Kidney epithelial cell (primary cell): ENCODE results near the gene ALDH1A1. TPM values are rescaled to one million over a fixed set of nuclear protein-coding genes. Genes with fewer than 3 reads are reported as not detected.

Experiments used
- DNase-seq: peaks from one replicate; pipeline ENCODE4 v3.0.0-alpha.2; 2010; ENCODE audit warnings: low read depth
- H3K27me3 ChIP-seq: 2 replicates; pipeline ENCODE4 v1.6.0; 2011; ENCODE audit warnings: low read length; ENCODE audit not compliant: control insufficient read depth, insufficient read depth
- H3K36me3 ChIP-seq: 2 replicates; pipeline ENCODE4 v1.5.1; 2011; ENCODE audit warnings: low read length; ENCODE audit not compliant: control insufficient read depth, insufficient read depth
- H3K4me3 ChIP-seq: 2 replicates; pipeline ENCODE4 v1.5.1; 2011; ENCODE audit warnings: low read depth, mild to moderate bottlenecking, control low read depth, low read length
- total RNA-seq: library from RNA; depleted of rRNA; stranded (reverse); fragments of >200 nt; gene quantifications from 2 replicates; pipeline ENCODE4 v1.2.3, GENCODE V29; 2015
- TF ChIP-seq, protein P1 (sequence below): IDR thresholded peaks from 2 replicates; pipeline ENCODE4 v1.5.1; 2011; ENCODE audit warnings: mild to moderate bottlenecking, moderate library complexity, low read length, control low read depth, inconsistent platforms; ENCODE audit not compliant: insufficient read depth, poor library complexity, severe bottlenecking

ALDH1A1 gene
- total RNA-seq, 1 donor from 2014 or later: 3.6 TPM

- Histone ChIP-seq H3K36me3 (no peaks in the 10 kb centered on the region), H3K27me3 (no peaks in the 10 kb centered on the region), H3K4me3 (no peak overlapping the region)
- no peak for DNase-seq
- TF ChIP-seq, protein P1, sequence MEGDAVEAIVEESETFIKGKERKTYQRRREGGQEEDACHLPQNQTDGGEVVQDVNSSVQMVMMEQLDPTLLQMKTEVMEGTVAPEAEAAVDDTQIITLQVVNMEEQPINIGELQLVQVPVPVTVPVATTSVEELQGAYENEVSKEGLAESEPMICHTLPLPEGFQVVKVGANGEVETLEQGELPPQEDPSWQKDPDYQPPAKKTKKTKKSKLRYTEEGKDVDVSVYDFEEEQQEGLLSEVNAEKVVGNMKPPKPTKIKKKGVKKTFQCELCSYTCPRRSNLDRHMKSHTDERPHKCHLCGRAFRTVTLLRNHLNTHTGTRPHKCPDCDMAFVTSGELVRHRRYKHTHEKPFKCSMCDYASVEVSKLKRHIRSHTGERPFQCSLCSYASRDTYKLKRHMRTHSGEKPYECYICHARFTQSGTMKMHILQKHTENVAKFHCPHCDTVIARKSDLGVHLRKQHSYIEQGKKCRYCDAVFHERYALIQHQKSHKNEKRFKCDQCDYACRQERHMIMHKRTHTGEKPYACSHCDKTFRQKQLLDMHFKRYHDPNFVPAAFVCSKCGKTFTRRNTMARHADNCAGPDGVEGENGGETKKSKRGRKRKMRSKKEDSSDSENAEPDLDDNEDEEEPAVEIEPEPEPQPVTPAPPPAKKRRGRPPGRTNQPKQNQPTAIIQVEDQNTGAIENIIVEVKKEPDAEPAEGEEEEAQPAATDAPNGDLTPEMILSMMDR: no peak
These were observed 24.8 kb upstream of the ALDH1A1 start for GRCh38 chr9:72977670-72978069.

- H3K36me3 ChIP-seq: no peaks in the 10 kb centered on the region
- DNase-seq: no peak
- TF ChIP-seq, protein P1: no peak
- H3K4me3 ChIP-seq: no peak overlapping the region
- no peaks in the 10 kb centered on the region for H3K27me3 ChIP-seq
These were observed 21.6 kb upstream of the ALDH1A1 start for GRCh38 chr9:72974501-72974900.

- H3K4me3 ChIP-seq: no peak overlapping the region
- DNase-seq: no peak
- H3K27me3 ChIP-seq: no peaks in the 10 kb centered on the region
- H3K36me3 ChIP-seq: no peaks in the 10 kb centered on the region
- TF ChIP-seq, protein P1: no peak
These were observed 19.8 kb upstream of the ALDH1A1 start for GRCh38 chr9:72972636-72973035.

- Histone ChIP-seq H3K4me3 (no peak overlapping the region), H3K27me3 (no peaks in the 10 kb centered on the region), H3K36me3 (no peaks in the 10 kb centered on the region)
- DNase-seq: no peak
- TF ChIP-seq, protein P1: no peak
These were observed 18.6 kb upstream of the ALDH1A1 start for GRCh38 chr9:72971411-72971810.

- Histone ChIP-seq H3K4me3 (no peak overlapping the region), H3K27me3 (no peaks in the 10 kb centered on the region), H3K36me3 (no peaks in the 10 kb centered on the region)
- TF ChIP-seq, protein P1: no peak
- DNase-seq: no peak
These were observed 7.6 kb upstream of the ALDH1A1 start for GRCh38 chr9:72960446-72960845.

GRCh38 chr9:72958485-72959281, 5.8 kb upstream of the ALDH1A1 start:
- Histone ChIP-seq H3K27me3 (no peaks in the 10 kb centered on the region), H3K4me3 (no peak overlapping the region), H3K36me3 (no peaks in the 10 kb centered on the region)
- no peak for DNase-seq
- TF ChIP-seq, protein P1: no peak
